GM19328 (cell line): ENCODE results near the gene ZBTB20.
"Not testable (repeated sequence)": the region's sequence is repeated elsewhere in the genome, so short reads cannot be mapped to it uniquely, and the experiment has no call there.

Experiments
- ATAC-seq: cut with Tn5 transposase; IDR thresholded peaks from one replicate; pipeline ENCODE4 v1.9.1; 2021; ENCODE audit warnings: mild to moderate bottlenecking, moderate library complexity; ENCODE audit not compliant: unreplicated experiment

The ZBTB20 gene

DNA sequence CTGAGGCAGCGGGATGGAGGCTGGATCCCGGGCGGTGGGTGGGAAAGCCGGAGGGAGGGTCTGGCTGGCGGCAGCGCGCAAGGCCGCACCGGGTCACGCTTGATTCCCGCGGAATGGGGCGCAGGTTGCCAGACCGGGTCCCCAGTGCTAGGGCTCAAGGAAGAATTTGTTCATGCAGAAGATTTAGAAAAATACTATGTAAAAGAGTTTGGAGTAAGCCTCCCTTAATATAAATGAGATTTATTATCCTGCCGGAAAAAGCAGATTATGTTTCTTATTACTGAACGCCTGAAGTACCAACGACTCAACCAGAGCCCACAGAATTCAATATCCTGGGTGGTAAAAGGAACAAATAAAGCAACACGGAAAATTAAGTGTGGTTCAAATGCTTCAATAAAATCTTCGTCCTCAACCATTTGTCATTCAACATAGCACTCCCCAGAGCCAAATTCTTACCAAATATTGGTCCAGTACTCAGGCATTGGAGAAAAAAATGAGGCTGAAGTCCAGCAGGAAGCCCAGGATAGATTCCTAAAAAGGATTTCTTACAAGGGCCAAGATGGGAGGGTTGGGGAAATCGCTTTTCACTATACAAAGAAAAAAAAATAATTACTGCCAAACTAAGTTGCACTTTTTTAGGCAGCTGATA is 1.2 kb upstream of the ZBTB20 start:
- ATAC-seq = no peak

DNA sequence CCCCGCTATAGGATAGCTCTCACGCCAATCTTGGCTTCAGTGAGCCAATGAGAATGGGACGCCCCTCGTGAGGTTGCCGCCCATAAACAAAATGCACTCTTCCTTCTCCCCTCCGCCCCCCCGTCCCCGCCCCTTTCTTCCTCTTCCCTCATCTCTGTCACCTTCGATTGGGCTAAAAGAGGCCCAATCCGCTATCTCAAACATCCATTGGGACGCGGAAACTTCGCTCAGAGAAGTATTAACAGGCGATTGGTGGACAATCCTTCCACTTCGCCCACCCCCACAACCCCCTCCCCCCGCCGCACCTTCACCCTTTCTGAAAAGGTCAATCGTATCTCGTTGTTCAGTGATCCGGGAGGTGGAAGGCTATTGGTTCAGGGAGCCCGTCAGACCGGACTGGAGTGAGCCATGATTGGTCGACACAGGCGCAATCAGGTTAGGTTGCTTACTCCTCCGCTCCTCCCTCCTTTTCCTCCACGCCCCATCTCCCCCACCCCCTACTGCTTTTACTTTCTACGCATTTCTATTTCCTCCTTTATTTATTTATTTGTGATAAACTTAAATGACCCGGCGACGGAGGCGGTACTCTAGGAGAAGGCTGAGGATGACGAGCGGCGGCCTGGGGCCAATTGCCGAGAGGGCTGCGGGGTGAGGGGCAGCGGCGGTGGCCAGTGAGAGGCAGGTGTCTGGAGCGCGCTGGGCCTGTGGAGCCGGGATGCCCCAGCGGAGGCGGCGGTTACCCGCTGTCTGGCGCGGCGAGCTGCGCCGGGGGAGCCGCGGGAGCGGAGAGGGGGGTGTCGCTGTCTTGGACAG is 447 bp upstream of the ZBTB20 start:
- peak; percentile 74 for ATAC-seq

DNA sequence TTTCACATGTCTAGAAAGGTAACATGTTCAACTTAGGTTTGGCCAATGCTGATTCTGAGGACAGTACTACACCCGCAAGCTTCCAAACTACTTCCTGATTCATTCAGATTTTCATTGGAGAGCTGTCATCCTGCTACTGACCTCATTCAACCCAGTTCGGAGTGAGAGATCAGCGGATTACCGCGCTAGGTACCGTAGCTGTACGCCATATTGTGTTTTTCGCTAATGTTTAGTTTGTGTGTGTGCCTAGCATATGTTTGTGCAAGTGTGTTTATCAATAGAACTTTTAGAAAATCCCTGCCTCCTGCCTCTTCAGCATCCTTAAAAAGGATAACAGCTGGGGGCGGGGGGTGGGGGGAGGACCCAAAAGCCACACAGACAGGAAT is 1.1 kb downstream of the ZBTB20 start:
- no peak for ATAC-seq

DNA sequence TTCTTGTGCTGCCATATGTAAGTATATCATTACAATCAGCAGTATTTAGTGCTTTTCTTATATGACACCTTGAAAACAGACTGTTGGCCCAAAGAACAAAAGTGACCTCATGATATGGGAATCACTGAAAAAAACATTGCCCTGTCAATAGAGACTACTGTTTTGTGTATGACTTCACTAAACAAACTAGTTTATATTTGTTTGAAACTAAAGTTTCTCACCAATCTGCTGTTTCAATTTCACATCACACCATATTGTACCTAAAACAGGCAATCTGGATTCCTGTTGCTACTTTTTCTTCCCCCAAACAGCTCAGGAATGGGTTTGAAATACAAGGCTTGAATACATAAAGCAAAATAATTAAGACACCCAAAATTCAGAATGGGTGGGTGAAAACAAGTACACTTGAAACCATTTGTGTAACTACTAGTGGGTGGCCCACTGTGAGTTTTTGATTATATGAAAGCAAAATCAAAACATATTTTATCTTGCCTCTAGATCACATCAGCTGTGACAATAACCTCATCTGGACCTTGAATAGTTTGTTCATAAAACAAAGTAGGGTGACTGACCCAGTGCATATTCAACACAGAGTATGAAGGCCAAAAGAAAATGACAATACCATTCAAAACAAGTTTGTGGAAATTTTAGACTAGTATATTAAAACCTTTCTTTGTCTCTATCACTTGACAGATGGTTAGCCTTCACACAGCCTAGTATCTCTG is 5.9 kb downstream of the ZBTB20 start:
- no peak for ATAC-seq

DNA sequence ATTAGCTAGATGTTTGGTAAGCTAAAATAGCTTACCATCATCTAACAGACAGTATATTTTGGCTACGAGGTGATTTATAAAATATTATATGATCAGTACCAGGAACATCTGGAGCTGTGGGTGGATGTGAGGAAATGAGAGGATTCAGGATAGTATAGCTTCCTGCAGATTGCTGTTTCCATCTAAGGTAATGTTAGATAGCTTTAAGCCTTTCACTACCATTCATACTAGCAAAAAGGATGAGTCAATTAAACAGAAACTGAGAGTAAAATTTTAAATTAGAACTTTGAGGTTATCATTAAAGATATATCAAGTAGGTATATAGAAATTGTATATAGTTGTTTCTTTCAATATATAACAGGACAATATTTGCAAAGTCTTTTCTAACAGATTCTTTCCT is 8.0 kb downstream of the ZBTB20 start:
- ATAC-seq = no peak

DNA sequence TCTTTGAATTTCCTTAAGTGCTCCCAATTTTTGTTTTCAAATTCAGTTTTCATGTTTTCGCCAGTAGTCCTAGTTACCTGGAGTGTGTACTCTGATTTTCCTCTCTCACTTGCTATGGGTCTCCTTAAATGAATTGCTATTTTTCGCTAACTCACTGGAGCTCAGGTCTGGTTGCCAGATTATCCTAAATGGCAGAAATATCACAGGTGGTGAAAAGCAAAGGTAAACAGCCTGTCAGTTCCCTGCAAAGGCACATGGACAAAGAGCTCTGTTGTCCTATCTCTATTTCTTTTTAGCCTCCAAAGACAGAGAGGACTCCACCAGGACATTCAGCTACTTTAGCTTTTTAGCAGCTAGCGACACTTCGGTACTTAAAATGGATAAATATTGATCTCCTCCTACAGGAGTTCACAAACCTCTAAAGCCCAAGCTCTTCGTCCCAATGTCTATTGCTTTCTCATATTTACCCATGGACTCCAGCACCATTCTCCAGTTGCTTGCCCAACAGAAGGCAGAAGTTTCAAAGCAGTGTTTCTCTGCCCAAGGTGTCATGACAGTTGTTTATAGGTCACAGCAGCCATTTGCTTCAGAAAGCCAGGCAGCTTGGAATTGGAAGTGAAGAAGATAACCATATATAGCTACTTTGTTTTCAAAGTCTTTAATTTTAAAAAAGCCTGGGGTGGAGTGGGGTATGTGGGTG is 12.3 kb downstream of the ZBTB20 start:
- ATAC-seq = no peak

DNA sequence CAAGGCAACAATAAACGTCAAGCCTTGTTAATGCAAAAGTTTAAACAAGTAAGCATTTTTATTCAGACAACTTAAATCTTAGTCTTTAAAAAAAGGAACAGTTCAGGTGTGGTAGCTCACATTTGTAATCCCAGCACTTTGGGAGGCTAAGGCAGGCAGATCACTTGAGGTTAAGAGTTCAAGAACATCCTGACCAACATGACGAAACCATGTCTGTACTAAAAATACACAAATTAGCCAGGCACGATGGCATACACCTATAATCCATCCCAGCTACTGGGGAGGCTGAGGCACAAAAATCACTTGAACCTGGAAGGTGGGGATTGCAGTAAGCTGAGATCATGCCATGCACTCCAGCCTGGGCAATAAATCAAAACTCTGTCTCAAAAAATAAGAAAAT is 19.9 kb downstream of the ZBTB20 start:
- ATAC-seq = no peak

DNA sequence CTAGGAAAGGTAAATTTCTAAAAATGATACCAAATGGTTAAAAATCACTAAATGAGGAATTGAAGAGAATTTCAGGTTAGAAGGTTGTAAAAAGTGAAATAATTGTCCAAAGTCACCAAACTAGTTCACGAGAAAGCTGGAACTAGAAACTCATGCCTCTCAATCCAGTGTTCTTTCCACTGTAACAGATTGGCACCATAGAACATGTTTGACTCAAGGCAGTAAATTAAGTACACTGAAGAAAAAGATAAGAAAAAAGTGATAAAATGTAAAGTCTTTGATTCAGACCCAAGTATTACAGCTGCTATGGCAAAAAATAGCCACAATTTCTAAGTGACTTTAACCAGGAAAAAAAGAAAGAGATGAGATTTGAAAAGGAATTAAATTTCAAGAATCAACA is 26.5 kb downstream of the ZBTB20 start:
- no peak for ATAC-seq

DNA sequence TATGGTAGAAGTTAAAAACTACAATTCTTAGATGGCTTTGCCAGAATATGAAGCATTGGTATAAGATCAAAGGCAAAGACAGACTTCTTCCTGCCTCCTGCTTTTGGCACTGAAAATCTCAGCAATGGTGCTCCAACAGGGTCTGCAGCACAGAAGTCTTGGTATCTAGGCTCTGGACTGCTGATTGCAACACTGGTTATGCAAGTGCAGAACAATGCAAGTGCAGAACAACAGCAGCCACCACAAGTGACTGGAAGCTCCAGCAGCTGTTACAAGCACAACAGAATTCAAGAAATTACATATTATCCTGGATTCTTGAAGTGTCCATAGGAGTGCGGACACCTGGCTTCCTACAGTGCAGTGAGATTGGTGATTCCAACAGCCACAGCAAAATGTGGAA is 33.7 kb downstream of the ZBTB20 start:
- no peak for ATAC-seq

DNA sequence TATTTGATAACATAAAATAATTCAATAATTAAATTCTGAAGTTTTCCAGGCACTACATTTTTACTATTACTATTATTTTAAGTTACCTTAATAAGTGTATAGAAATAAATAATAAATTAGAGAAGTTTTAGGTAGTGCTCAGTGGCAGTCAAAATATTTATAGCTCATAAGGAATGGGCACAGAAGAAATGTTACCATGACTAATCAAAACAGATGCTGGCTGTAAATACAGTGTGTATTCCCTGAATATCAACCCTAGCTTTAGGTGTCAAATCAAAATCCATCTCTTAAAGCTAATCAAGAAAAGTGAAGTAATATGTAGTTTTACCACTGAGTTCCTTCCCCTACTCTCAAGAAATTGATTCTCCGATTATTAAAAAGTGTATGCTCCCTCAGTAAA is 35.5 kb downstream of the ZBTB20 start:
- no peak for ATAC-seq

DNA sequence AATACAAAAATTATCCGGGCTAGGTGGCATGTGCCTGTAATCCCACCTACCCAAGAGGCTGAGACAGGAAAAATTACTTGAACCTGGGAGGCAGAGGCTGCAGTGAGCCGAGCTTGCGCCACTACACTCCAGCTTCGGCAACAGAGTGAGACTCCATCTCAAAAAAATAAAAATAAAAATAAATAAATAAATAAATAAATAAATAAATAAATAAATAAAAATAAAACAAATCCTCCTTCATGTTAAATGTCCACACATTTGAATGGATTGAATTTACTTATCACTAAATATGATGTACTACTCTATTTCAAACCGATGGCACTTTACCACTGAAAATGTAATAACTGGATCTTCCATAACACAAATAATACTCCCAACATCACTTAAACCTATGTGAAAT is 36.3 kb downstream of the ZBTB20 start:
- no peak for ATAC-seq

DNA sequence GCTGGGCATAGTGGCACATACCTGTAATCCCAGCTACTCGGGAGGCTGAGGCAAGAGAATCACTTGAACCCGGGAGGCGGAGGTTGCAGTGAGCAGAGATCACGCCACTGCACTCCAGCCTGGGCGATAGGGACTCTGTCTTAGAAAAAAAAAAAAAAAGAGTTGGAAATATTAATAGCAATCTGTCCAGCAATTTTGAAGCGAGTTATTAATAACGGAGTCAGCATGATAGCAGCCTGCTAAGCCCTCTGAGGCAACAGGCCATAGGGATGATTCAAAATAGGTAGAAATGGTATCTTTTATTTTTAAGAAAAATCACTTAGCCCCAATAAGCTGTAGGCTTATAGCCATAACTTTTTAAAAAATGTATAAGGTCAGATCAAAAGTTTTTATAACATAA is 37.0 kb downstream of the ZBTB20 start:
- ATAC-seq = not testable (repeated sequence)

DNA sequence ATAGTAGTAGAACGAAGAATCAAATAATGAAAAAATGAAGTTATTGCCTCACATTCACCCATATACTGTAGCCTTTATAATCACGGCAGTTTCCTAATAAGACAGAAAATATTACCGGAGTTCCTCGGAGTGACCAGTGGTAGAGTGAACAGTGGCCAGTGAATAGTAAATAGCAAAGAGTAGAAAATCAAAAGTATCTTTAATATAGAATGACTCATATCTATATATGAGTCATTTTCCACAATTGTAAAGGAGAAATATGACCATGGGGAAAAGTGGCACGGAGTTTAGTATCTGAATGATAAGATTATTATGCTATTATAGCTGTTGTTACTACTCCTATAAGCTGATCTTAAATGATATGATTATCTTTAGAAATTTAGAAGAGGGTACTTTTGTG is 38.5 kb downstream of the ZBTB20 start:
- ATAC-seq = no peak

DNA sequence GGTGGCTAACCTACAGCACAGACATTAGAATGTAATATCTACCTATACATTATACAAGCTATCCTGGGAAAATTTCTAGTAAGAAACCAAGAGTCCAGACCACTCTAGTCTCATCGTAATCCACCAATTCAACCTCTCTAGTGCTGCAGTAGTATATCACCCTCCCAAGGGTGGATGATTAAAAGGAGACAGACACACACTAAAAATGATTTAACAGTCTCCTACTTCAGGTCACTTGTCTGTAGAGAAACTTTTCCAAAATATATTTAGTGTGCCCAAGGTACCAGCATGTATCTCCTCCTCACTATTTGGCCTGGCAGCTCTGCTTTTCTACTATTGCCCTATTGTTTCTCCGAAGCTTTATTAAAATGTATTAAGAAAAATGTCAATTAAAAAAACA is 45.0 kb downstream of the ZBTB20 start:
- no peak for ATAC-seq

DNA sequence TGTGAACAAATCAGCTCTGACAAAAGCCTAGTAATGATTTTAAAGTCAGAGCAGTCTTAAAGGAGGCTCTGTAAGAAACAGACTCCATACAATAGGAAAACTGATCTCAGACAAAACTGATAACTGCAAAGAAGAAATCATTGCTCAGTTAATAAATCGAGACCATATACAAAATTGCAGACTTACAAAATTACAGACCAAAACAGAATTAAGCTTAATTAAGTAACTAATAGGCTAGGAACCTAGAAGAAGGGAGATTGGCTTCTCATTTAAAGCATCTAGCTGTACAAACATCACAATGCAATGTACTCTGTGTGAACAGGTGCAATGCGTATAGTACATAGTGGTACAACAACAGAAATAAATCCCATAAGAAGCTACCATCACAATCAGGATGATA is 46.3 kb downstream of the ZBTB20 start:
- no peak for ATAC-seq

DNA sequence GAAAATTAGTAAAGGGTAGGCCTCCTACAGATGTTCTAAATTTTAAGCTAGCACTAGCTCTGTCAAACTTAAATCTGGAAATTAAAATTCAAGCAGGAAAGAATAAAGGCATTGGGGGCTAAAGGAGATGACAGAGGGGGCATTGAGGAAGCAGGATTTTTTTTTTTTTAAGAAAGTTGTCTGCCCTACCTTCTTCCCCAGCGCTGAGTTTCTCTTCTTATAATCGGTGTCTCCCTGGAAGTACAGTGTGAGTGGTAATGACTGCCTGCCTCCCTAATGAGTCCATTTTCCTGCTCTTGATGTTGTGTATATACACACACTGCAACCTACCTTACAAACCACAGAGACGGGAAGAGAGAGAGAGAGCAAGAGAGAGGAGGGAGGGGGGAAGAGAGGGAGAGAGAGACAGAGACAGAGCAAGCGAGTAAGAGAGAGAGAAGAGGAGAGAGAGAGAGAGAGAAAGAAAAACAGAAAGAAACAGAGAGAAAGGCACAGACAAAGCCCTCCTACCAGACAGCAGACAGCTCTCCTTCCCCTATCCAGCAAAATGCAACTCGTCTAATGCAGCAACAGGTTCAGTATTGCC is 47.0 kb downstream of the ZBTB20 start:
- ATAC-seq = peak; percentile 62

DNA sequence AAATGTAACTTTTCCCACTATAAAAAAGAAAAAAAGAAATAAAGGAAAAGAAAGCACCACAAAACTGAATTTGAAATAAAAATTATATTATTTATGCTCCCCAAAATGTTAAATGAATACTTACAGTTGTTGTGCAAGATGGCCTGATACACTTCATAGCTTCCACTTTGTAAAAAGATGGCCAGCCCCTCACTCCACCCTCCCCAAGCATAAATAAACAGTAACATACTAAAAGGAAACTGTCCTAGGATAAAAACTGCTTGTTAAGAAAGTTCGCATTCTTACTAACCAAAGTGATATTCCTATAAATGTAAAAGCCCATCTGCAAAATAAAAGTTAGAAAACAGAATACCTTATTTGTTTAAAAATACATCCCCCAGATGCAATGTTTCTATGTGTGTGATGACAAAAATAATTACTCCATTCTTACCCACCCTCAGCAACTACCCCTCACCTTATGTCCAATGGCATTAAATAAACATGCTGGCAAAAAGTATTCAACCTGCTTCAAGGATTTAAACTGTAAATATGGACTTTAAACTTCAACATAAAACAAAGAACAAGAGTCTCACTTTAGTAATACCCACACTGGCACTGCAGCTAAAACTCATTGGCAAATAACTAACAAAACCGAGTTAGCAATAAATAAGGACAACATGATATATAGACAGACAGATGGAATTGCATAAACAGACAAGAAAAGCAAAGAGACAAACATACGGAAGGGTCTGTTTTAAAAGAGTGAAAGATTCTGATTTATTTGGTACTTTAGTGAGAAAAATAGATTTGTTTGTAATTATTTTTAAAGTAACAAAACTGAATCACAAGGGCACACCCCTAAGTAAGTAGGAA is 47.7 kb downstream of the ZBTB20 start:
- no peak for ATAC-seq

DNA sequence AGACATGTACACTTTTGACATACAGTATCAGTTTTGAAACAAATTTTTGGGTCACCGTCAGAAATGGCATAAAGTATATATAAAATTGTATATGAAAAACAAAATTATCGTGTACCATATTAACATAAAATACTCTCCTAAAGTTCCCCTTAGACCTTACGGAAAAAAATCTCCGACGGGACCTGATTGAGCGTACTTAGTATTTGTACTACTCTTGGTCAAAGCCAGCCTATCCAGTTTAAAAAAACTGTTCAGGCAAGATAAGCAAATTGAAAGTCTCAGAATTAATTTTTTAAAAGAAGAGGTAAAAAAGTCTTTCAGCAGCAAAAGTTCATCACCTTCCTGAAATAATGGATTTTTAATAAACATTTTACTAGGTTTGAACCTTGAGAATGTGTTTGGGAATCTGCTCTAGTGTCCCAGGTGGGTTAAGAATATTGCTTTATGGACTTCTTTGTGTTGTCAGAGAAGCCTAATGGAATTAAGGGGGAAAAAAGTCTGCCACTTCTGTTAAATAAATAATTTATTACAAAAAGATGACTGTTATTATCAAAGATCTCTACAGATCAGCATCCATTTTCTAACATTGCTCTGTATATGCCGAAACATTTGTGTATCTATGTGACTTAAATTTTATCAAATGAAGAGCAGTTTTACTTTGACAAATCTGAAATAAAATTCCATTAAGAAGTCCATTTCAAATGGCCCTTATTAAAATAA is 48.6 kb downstream of the ZBTB20 start:
- ATAC-seq = no peak

DNA sequence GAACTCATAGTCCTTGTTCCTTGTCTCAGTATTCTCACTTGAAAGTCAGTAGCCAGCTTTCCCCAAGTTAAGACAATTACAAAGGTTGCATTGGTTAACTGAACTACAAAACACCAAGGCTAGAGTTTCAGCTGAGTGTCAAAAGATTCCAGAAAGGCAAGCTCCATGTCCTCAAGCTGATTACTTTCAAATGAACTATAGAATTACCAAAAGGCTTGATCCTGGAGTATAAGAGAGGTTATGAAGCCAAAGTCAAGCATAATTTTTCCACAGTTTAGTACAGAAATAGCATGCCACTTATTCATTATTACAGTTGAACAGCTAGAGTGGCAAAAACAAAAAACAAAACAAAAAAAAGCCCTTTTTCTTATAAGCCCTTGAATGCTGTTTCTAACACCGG is 51.9 kb downstream of the ZBTB20 start:
- ATAC-seq = no peak
